AG10803 (cell line): Measurements from ENCODE around the gene BCR.

ENCODE experiments used
- DNase-seq: peaks from one replicate; pipeline ENCODE4 v3.0.0; 2010; ENCODE audit warnings: low read depth
- H3K4me3 ChIP-seq: 2 replicates; pipeline ENCODE4 v1.5.1; 2011; ENCODE audit warnings: mild to moderate bottlenecking, low read length, control low read depth
- TF ChIP-seq, protein P1 (sequence below): conservative IDR thresholded peaks from 2 replicates; pipeline ENCODE4 v1.5.1; 2011; ENCODE audit warnings: mild to moderate bottlenecking, low read length, control low read depth, inconsistent platforms

The BCR gene

DNA sequence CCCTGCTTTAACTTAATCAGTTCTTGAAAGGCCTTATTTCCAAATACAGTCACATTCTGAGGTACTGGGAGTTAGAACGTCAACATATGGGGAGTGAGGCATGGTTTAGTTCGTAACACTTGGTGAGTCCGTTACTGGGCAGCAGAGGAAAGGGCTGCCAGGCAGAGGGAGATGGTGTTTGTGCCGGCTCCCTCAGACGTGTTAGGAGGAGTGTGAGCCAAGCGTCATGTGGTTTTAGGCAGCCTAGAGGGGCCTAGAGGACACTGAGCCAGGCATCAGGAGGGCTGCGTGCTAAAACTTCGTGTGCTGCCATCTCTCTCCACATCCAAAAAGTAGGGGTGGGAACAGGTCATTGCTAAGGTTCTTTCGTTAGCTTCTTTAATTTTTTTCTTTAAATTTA, 10.2 kb downstream of the BCR start:
- DNase-seq = no peak
- no peak overlapping the region for H3K4me3 ChIP-seq
- TF ChIP-seq, protein P1, sequence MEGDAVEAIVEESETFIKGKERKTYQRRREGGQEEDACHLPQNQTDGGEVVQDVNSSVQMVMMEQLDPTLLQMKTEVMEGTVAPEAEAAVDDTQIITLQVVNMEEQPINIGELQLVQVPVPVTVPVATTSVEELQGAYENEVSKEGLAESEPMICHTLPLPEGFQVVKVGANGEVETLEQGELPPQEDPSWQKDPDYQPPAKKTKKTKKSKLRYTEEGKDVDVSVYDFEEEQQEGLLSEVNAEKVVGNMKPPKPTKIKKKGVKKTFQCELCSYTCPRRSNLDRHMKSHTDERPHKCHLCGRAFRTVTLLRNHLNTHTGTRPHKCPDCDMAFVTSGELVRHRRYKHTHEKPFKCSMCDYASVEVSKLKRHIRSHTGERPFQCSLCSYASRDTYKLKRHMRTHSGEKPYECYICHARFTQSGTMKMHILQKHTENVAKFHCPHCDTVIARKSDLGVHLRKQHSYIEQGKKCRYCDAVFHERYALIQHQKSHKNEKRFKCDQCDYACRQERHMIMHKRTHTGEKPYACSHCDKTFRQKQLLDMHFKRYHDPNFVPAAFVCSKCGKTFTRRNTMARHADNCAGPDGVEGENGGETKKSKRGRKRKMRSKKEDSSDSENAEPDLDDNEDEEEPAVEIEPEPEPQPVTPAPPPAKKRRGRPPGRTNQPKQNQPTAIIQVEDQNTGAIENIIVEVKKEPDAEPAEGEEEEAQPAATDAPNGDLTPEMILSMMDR = no peak

GRCh38 chr22:23192133-23192532, 11.8 kb downstream of the BCR start:
- no peak overlapping the region for H3K4me3 ChIP-seq
- DNase-seq = no peak
- TF ChIP-seq, protein P1 = no peak

GRCh38 chr22:23192558-23192957, 12.2 kb downstream of the BCR start:
- TF ChIP-seq, protein P1 = no peak
- DNase-seq = no peak

DNA sequence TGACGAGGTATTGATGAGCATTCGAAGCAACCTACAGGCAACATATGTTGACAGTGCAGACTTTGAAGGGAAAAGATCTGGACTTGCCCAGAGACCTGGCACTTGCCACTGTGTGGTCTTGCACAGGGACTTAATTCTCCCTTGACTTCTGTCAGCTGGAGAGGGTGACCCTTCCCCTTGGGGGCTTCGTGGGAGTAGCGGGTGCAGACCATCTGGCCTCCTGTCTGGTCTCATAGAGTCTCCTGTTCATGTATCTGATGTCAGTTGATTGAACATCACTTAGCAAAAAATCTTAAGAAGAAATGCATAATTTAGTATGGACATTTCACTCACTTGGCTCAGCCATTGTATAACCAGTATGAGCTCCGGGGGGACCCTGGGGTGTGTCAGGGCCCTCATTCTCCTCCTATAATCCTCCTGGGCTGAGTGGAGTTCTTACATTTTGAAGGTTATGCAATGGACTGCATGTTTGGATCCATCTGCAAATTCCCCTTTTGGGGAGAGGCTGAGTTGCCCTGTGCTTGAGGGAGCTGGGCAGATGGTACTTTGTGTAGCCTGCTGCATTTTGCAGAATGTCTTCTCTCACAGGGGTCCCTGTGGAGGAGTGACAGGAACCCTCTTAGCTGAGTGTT, 13.0 kb downstream of the BCR start:
- TF ChIP-seq, protein P1 = no peak
- DNase-seq = no peak
- no peak overlapping the region for H3K4me3 ChIP-seq

More at GRCh38 chr22:23192558-23192957, 12.2 kb downstream of the BCR start:
- no peak overlapping the region for H3K4me3 ChIP-seq

DNA sequence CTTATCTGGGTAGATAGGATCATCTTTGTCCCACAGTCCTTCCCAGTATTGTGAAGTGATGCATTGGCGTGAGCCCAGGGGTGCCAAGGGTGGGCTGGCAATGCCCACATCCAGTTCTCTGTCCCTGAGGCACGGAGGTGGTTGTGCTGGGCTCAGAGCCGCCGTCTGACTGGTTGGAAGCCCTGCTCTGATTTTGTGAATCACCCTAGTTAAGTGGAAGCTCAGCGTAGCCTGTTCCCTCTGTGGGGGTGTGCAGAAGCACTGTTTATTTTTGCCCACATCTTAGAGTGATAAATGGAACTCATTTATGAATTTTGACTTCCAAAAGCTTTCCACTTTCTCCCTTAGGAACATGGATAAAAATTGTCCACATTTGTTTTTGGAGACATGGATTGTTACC, 13.6 kb downstream of the BCR start:
- DNase-seq = no peak
- no peak overlapping the region for H3K4me3 ChIP-seq
- TF ChIP-seq, protein P1 = no peak

DNA sequence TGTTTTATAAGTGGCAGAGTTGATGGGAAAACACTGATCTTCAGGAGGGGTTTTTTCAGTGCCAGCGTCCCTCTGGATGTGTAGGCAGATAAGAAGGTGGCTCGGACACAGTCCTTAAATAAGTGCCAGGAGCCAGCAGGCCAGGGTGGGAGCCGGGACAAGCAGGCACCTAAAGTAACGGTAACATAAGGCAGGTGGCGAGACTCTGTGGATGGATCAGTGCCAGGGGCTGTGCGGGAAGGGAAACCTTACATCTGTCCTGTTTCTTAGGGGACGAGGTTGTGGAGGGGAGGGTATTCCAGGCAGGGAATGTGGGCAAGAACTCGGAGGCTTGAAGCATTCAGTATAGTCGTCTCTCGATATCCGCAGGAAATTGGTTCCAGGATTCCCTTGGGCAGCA, 15.9 kb downstream of the BCR start:
- H3K4me3 ChIP-seq = no peak overlapping the region
- no peak for DNase-seq
- TF ChIP-seq, protein P1 = no peak

GRCh38 chr22:23197836-23198235, 17.5 kb downstream of the BCR start:
- no peak for DNase-seq
- no peak overlapping the region for H3K4me3 ChIP-seq
- TF ChIP-seq, protein P1 = no peak
